IMR-90 (cell line): ENCODE data around the gene CIT. TPM values are rescaled to one million over a fixed set of nuclear protein-coding genes. Genes with fewer than 3 reads are reported as not detected.

Experiments
- ATAC-seq: fragments of 200-7000 bp; cut with Tn5 transposase; 2 replicates; pipeline ENCODE4 v1.9.1; 2020; ENCODE audit warnings: low read depth, mild to moderate bottlenecking, moderate library complexity
- BruUV-seq: library from RNA; stranded (reverse); fragments of 400-500 nt; replicated peaks from 2 replicates; lab custom pipeline; 2021; lab: Mats Ljungman, UMichigan
- CTCF ChIA-PET: fragments of 300-600 bp; formaldehyde crosslinking; extraction: SDS; loops from one replicate; lab custom pipeline; 2021; ENCODE audit warnings: antibody characterized with exemption; lab: Yijun Ruan, JAX
- POLR2A ChIA-PET: fragments of 300-600 bp; sonication (Branson Sonifier 250); formaldehyde crosslinking; loops from one replicate; lab custom pipeline; 2022; ENCODE audit warnings: antibody characterized with exemption; ENCODE audit not compliant: unreplicated experiment; lab: Charles Lee
- DNase-seq: peaks from one replicate; pipeline ENCODE4 v3.0.0; 2013
- H2AFZ ChIP-seq: replicated peaks from 2 replicates; pipeline ENCODE3; 2013; ENCODE audit warnings: low read length, mild to moderate bottlenecking; ENCODE audit not compliant: poor library complexity
- H2AK5ac ChIP-seq: 2 replicates; pipeline ENCODE4 v1.6.1; 2013; ENCODE audit warnings: low read depth, low read length, inconsistent platforms
- H2AK9ac ChIP-seq: replicated peaks from 2 replicates; pipeline ENCODE3; 2013; ENCODE audit warnings: mild to moderate bottlenecking, low read depth, low read length, moderate library complexity; ENCODE audit not compliant: poor library complexity
- H2BK120ac ChIP-seq: 2 replicates; pipeline ENCODE4 v1.6.1; 2013; ENCODE audit warnings: low read depth, low read length, inconsistent platforms
- H2BK15ac ChIP-seq: 3 replicates; pipeline ENCODE4 v1.6.1; 2013; ENCODE audit warnings: low read depth, low read length, inconsistent platforms
- H2BK20ac ChIP-seq: 2 replicates; pipeline ENCODE4 v1.6.1; 2013; ENCODE audit warnings: low read depth, mild to moderate bottlenecking, inconsistent platforms, low read length, moderate library complexity
- H2BK5ac ChIP-seq: 2 replicates; pipeline ENCODE4 v1.6.1; 2013; ENCODE audit warnings: mild to moderate bottlenecking, low read depth, low read length, inconsistent platforms; ENCODE audit not compliant: poor library complexity, severe bottlenecking
- H3K14ac ChIP-seq: replicated peaks from 2 replicates; pipeline ENCODE4 v1.6.1; 2013; ENCODE audit warnings: low read depth, low read length, inconsistent platforms
- H3K18ac ChIP-seq: 2 replicates; pipeline ENCODE4 v1.6.1; 2013; ENCODE audit warnings: low read depth, low read length, control low read depth
- H3K23ac ChIP-seq: 2 replicates; pipeline ENCODE4 v1.6.1; 2013; ENCODE audit warnings: low read depth, low read length, inconsistent platforms
- H3K27ac ChIP-seq: 2 replicates; pipeline ENCODE4 v1.5.1; 2013; ENCODE audit warnings: mild to moderate bottlenecking, control low read depth, low read length; ENCODE audit not compliant: insufficient read depth
- H3K27me3 ChIP-seq: 2 replicates; pipeline ENCODE4 v1.6.1; 2013; ENCODE audit warnings: low read length; ENCODE audit not compliant: control insufficient read depth, insufficient read depth
- H3K36me3 ChIP-seq: 2 replicates; pipeline ENCODE4 v1.6.1; 2013; ENCODE audit warnings: low read length, mixed read lengths; ENCODE audit not compliant: control insufficient read depth, insufficient read depth
- H3K4ac ChIP-seq: 2 replicates; pipeline ENCODE4 v1.6.1; 2013; ENCODE audit warnings: low read depth, low read length, inconsistent platforms
- H3K4me1 ChIP-seq: 2 replicates; pipeline ENCODE4 v1.6.1; 2013; ENCODE audit warnings: low read length, mixed read lengths; ENCODE audit not compliant: control insufficient read depth, insufficient read depth
- H3K4me2 ChIP-seq: 2 replicates; pipeline ENCODE4 v1.6.1; 2013; ENCODE audit warnings: low read depth, mild to moderate bottlenecking, control low read depth, low read length, moderate library complexity
- H3K4me3 ChIP-seq: 2 replicates; pipeline ENCODE4 v1.5.1; 2013; ENCODE audit warnings: low read depth, mild to moderate bottlenecking, control low read depth, low read length, moderate library complexity; ENCODE audit not compliant: insufficient read depth
- H3K56ac ChIP-seq: 2 replicates; pipeline ENCODE4 v1.6.1; 2013; ENCODE audit warnings: low read length, inconsistent platforms; ENCODE audit not compliant: insufficient read depth; ENCODE audit errors: extremely low read depth
- H3K79me1 ChIP-seq, 2 experiments: 2 replicates each; pipeline ENCODE4 v1.6.1; 2013; ENCODE audit warnings: low read length in 2 of 2, inconsistent platforms in 1 of 2, low read depth in 1 of 2
- H3K9ac ChIP-seq: 2 replicates; pipeline ENCODE4 v1.6.1; 2013; ENCODE audit warnings: low read depth, low read length, control low read depth
- H3K9me1 ChIP-seq: 2 replicates; pipeline ENCODE4 v1.6.1; 2013; ENCODE audit warnings: low read length, inconsistent platforms; ENCODE audit not compliant: insufficient read depth
- H3K9me3 ChIP-seq: 2 replicates; pipeline ENCODE4 v1.6.1; 2013; ENCODE audit warnings: low read length; ENCODE audit not compliant: control insufficient read depth, insufficient read depth
- H4K20me1 ChIP-seq: 2 replicates; pipeline ENCODE4 v1.6.1; 2013; ENCODE audit warnings: low read length, inconsistent platforms; ENCODE audit not compliant: insufficient read depth
- H4K5ac ChIP-seq: 2 replicates; pipeline ENCODE4 v1.6.1; 2013; ENCODE audit warnings: mild to moderate bottlenecking, low read depth, low read length, control low read depth
- H4K8ac ChIP-seq, 2 experiments: 2 replicates each; pipeline ENCODE4 v1.6.1; 2013; ENCODE audit warnings: low read depth in 2 of 2, low read length in 2 of 2, control low read depth in 1 of 2, inconsistent platforms in 1 of 2
- H4K91ac ChIP-seq: 2 replicates; pipeline ENCODE4 v1.6.1; 2013; ENCODE audit warnings: low read depth, low read length, inconsistent platforms; ENCODE audit not compliant: insufficient read depth
- RAD21 ChIP-seq: IDR thresholded peaks from 2 replicates; pipeline ENCODE4 v1.6.1; 2012; ENCODE audit warnings: low read length, improper control_type of control experiment
- RFX5 ChIP-seq: IDR thresholded peaks from 2 replicates; pipeline ENCODE4 v1.8.0; 2012; ENCODE audit warnings: low read depth, mild to moderate bottlenecking, low read length, moderate library complexity
- dilution Hi-C: fragments of 300-500 bp; cut with HindIII; formaldehyde crosslinking; loops from one replicate; pipeline ENCODE4 v1.14.3; 2018; ENCODE audit warnings: low sequenced_read_pairs; ENCODE audit not compliant: unreplicated experiment
- in situ Hi-C: fragments of 300-500 bp; cut with MboI; formaldehyde crosslinking; loops from 3 replicates; pipeline ENCODE4 v1.14.3; 2019; ENCODE audit warnings: low sequenced_read_pairs, inconsistent platforms, mixed read lengths
- intact Hi-C: fragments of 100-400 bp; cut with micrococcal nuclease; formaldehyde crosslinking; loops from 2 replicates; pipeline ENCODE4 v1.10.0; 2022
- polyA plus RNA-seq, 3 experiments: library from polyadenylated mRNA; depleted of rRNA; stranded (reverse); fragments of >200 nt; gene quantifications; 2 replicates each; pipeline ENCODE4 v1.2.3, GENCODE V29; 2012; ENCODE audit warnings: low replicate concordance in 1 of 3
- total RNA-seq: library from RNA; depleted of rRNA; stranded (reverse); fragments of >200 nt; gene quantifications from 2 replicates; pipeline ENCODE4 v1.2.3, GENCODE V29; 2012

Gene CIT
- total and polyA plus RNA-seq, 2 of the 4 experiments (the other 2 are of a cell fraction), result 13.1 to 21.0 TPM

- Histone ChIP-seq H4K8ac (no peak overlapping the region), H2BK20ac (no peak overlapping the region), H2BK5ac (no peak overlapping the region), H3K4me3 (no peak overlapping the region), H3K36me3 (no peaks in the 10 kb centered on the region), H4K5ac (no peak overlapping the region), H2BK15ac (no peak overlapping the region), H3K27ac (no peak overlapping the region), H3K23ac (no peak overlapping the region), H2AK9ac (no peak overlapping the region), H3K14ac (no peak overlapping the region), H3K56ac (no peak overlapping the region), H2AK5ac (no peak overlapping the region), H3K79me1 (peaks cover 22 to 32% of the 10 kb centered on the region in 2 experiments), H3K4me2 (no peak overlapping the region), H3K27me3 (no peaks in the 10 kb centered on the region), H3K4me1 (no peaks in the 10 kb centered on the region; the same call in 1 of the 2 replicates), H4K20me1 (no peaks in the 10 kb centered on the region), H2BK120ac (no peak overlapping the region), H3K18ac (no peak overlapping the region), H3K4ac (no peak overlapping the region), H3K9ac (no peak overlapping the region), H3K9me1 (no peaks in the 10 kb centered on the region), H3K9me3 (peaks cover 2% of the 10 kb centered on the region; the same call in 1 of the 2 replicates), H2AFZ (no peak overlapping the region), H4K91ac (no peak overlapping the region)
- DNase-seq, result no peak
- dilution Hi-C loops, result no loop called here
- intact Hi-C loops, result no loop called here
- in situ Hi-C loops, result no loop called here
- CTCF ChIA-PET, result no interaction called here
- no peak for TF ChIP-seq RAD21
- TF ChIP-seq RFX5, result no peak
- BruUV-seq, result no TSS peak
- ATAC-seq, result no peak
- POLR2A ChIA-PET, result interaction anchor here (0.8 kb wide), 1 partner anchor 16 kb away, joined by 3 read pairs; no protein-coding TSS in a partner anchor
Observed at GRCh38 chr12:119807380-119807779, 69.7 kb downstream of the CIT start.
